ENCODE data around the gene FXYD1.
"Not testable (repeated sequence)": the region's sequence is repeated elsewhere in the genome, so short reads cannot be mapped to it uniquely, and the experiment has no call there.

Gene FXYD1

DNA sequence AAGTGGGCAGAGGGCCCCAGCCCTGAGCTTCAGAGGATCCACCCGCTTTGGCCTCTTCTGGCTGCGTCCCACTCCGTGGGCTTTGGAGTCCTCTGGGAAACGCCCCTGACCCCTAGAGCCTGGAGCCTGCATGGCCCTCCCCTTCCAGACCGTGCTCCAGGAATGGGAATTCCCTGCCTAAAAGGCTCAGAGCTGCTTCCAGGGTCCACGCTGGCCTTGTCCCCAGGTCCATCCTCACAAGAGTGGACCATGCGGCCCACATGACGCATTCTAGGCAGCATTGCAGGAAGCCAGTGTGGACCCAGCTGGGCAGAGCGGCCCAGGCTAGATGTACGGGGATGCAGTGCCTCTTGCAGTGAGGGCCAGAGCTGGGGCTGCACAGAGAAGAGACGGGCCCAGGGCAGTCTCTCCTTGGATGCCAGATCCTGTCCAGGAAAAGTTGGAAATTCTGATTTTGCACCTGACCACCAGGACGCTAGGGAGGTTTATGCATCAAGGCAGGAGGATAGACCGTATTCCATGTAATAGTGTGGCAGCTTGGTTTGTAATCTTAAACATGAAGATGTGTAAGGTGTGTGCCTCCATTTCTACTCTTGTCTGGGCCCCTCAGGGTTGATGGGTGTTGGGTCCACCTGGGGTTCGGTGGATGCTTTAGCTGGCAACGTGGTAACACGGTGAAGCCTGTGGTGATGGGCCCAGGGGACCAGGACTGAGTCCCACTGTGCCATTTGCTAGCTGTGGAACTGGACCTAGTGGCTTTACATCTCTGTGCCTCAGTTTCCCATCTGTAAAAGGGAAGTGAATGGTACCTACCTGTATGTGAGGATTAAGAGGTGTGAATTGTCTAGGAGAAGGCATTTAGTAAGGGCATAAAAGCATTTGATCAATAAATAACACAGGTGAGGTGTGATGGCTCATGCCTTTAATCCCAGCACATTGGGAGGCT, 37.8 kb upstream of the FXYD1 start:
- TF ChIP-seq POLR2AphosphoS5 (IDR thresholded peaks at IDR 0.05; ENCODE audit: low read depth, low read length) (no peak), POLR2A (IDR thresholded peaks at IDR 0.05; ENCODE audit: low read depth, low read length) (no peak), TAF1 (IDR thresholded peaks at IDR 0.05; ENCODE audit: borderline replicate concordance, low read depth, low read length) (no peak)
- no peak for DNase-seq (ENCODE audit: insufficient read length)
- FAIRE-seq = no peak

DNA sequence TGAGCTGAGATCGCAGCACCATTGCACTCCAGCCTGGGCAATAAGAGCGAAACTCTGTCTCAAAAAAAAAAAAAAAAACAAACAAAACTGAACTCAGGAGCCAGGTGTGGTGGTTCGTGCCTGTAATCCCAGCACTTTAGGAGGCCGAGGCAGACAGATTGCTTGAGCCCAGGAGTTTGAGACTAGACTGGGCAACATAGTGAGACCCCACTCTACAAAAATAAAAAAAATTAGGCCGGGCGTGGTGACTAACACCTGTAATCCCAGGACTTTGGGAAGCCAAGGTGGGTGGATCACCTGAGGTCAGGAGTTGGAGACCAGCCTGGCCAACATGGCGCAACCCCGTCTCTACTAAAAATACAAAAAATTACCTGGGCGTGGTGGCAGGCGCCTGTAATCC, 36.7 kb upstream of the FXYD1 start:
- FAIRE-seq; DNase-seq (ENCODE audit: insufficient read length): not testable (repeated sequence)

DNA sequence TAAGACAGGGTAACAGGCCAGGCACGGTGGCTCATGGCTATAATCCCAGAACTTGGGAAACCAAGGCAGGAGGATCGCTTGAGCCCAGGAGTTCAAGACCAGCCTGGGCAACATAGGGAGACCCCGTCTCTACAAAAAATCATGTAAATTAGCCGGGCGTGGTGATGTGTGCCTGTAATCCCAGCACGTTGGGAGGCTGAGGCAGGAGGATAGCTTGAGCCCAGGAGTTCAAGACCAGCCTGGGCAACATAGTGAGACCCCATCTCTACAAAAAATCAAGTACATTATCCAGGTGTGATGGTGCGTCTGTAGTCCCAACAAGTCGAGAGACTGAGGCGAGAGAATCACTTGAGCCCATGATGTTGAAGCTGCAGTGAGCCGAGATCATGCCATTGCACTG, 35.0 kb upstream of the FXYD1 start:
- DNase-seq (ENCODE audit: insufficient read length); FAIRE-seq: not testable (repeated sequence)

DNA sequence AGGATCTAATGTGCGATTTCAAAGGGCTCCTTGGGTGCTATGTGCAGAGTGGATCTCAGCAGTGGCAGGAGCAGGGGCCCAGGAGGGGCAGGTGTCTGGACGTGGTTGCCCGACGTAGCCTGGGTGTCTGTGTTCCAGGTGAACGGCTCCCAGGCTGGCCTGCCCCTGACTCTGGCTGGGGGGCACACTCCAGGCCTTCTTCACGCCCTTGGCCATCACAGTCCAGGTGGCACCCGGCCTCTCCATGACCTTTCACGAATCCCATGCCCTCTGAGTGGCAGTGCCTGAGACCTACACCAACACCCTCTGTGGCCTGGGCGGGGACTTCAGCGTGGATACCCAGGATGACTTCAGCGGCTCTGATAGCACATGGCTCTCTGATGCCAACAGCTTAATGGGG, 34.3 kb upstream of the FXYD1 start:
- no peak for DNase-seq (ENCODE audit: insufficient read length)
- FAIRE-seq = no peak

DNA sequence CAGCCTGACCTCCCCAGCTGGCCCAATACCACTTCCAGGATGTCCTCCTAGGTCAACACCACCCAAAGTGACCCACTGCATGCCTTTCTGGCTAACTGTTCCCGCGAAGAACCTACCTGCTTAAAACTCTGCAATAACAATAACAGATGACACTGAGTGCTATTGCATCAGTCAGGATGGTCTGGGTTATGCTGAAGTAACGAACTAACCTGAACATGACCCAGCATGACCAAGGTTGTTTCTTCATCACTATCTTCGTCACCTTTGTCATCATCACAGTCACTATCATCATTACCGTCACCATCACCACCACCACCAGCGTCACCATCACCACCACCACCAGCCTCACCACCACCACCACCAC, 33.6 kb upstream of the FXYD1 start:
- DNase-seq (ENCODE audit: insufficient read length) (no peak), FAIRE-seq (no peak)
- TF ChIP-seq POLR2A (IDR thresholded peaks at IDR 0.05; ENCODE audit: low read depth, low read length) (no peak), POLR2AphosphoS5 (IDR thresholded peaks at IDR 0.05; ENCODE audit: low read depth, low read length) (no peak), TAF1 (IDR thresholded peaks at IDR 0.05; ENCODE audit: borderline replicate concordance, low read depth, low read length) (no peak)

More for the DNA sequence above, 34.3 kb upstream of the FXYD1 start:
- no peak for TF ChIP-seq TAF1 (IDR thresholded peaks at IDR 0.05; ENCODE audit: borderline replicate concordance, low read depth, low read length)
- no peak for TF ChIP-seq POLR2AphosphoS5 (IDR thresholded peaks at IDR 0.05; ENCODE audit: low read depth, low read length)
- TF ChIP-seq POLR2A (IDR thresholded peaks at IDR 0.05; ENCODE audit: low read depth, low read length) = no peak

DNA sequence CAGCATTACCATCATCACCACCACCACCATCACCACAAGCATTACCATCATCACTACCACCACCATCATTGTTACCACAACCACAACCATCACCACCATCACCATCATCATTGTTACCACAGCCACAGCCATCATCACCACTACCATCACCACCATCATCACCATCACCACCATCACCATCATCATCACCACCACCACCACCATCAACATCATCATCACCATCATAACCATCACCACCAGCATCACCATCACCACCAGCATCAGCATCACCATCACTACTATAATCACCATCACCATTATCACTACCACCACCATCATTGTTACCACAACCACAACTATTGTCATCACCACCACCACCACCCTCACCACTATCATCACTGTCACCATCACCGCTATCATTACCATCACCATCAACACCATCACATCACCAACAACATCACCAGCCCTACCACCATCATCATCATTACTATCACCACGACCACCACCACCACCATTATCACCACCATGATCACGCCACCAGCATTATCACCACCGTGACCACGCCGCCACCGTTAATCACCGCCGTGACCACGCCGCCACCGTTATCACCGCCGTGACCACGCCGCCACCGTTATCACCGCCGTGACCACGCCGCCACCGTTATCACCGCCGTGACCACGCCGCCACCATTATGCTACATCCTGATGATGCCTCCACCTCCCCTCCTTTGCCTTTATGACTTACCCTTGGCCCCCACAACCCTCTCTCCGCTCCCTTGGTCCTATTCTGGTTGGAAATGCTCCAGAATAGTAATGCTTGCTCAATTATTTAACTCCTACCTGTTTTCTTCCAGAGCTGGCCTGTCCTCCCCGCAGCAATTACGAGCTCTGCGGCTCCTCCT, 33.0 kb upstream of the FXYD1 start:
- DNase-seq (ENCODE audit: insufficient read length) (no peak), FAIRE-seq (peak; percentile 27)
- TF ChIP-seq TAF1 (IDR thresholded peaks at IDR 0.05; ENCODE audit: borderline replicate concordance, low read depth, low read length) (no peak), POLR2A (IDR thresholded peaks at IDR 0.05; ENCODE audit: low read depth, low read length) (no peak), POLR2AphosphoS5 (IDR thresholded peaks at IDR 0.05; ENCODE audit: low read depth, low read length) (no peak)

DNA sequence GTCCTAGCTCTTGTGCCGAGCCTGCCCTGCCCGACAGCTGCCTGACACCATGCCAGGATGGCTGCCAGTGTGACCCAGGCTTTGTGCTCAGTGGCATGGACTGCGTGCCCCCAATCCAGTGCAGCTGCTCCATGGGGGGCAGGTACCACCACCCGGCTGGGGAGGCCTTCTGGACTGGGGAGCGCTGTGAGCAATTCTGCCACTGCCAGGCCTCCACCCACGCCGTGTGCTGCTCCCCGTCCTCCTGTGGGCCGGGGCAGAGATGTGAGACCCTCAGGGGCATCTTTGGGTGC, 32.4 kb upstream of the FXYD1 start:
- DNase-seq (ENCODE audit: insufficient read length) = no peak
- no peak for FAIRE-seq
- TF ChIP-seq POLR2AphosphoS5 (IDR thresholded peaks at IDR 0.05; ENCODE audit: low read depth, low read length) (no peak), POLR2A (IDR thresholded peaks at IDR 0.05; ENCODE audit: low read depth, low read length) (no peak), TAF1 (IDR thresholded peaks at IDR 0.05; ENCODE audit: borderline replicate concordance, low read depth, low read length) (no peak)

DNA sequence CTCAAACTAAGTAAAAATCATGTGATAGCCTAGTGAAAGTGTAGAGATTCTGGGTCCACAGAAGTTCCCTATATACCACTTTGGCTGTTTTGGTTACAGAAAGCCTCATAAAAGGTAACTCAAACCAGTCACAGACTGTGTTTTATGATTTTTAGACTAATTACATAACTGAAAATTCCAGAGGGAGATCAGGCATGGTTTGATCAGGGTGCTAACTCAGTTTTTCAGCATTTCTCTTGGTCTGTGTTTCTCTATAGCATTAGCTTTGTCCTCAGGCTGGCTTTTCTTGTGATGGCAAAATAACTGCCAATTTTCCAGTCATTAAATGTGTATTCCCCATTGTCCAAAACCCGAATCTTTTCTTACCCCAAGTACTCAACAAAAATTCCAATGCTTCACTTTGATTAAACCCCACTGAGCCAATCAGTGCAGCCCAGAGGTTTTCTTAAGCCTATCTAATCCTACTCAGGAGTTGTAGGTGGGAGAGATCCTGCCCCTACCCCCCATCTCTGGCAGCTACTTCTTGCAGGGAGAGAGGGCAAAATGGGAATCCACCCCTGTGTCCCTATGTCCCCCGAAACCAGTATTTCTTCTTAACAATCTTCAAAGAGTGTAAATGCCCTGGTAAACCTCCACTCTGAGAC, 31.6 kb upstream of the FXYD1 start:
- DNase-seq (ENCODE audit: insufficient read length) (no peak), FAIRE-seq (no peak)
- no peak for TF ChIP-seq TAF1 (IDR thresholded peaks at IDR 0.05; ENCODE audit: borderline replicate concordance, low read depth, low read length)
- TF ChIP-seq POLR2A (IDR thresholded peaks at IDR 0.05; ENCODE audit: low read depth, low read length) = no peak
- TF ChIP-seq POLR2AphosphoS5 (IDR thresholded peaks at IDR 0.05; ENCODE audit: low read depth, low read length) = no peak

DNA sequence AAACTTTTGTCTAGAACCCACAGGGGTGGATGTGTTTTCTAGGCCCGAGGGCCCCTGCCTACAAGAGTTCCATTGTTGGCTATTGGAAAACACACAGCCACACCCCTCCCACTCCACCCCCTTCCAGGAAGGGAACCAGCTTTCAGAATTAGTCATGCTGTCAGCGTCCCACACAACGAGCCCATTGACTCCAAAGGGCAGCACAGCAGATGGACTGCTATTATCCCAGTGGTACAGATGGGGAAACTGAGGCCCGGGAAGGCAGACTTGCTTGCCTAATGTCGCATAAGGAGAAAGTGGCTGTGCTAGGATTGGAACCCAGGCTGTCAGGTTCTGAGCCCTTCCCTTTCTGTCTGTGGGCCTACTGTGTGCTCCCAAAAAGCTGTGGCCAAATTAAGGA, 31.1 kb upstream of the FXYD1 start:
- DNase-seq (ENCODE audit: insufficient read length) = no peak
- no peak for FAIRE-seq
- no peak for TF ChIP-seq POLR2AphosphoS5 (IDR thresholded peaks at IDR 0.05; ENCODE audit: low read depth, low read length)
- no peak for TF ChIP-seq TAF1 (IDR thresholded peaks at IDR 0.05; ENCODE audit: borderline replicate concordance, low read depth, low read length)
- no peak for TF ChIP-seq POLR2A (IDR thresholded peaks at IDR 0.05; ENCODE audit: low read depth, low read length)

DNA sequence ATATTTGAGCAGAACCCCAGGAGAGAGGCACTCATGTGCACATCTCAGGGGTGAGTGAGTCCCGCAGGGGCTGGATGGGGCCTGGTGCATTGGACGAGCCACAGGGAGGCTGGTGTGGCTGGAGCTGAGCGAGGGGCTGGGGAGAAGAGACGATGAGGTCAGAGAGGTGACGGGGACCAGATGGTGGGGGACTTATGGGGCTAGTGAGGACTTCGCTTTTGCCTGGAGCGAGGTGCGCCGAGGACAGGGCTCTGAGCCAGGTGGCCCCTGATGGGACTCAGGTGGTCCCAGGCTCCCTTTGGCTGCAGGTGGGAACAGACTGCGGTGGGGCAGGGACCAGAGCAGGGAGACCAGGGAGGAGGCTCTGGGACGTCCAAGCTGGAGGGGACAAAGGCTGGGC, 29.9 kb upstream of the FXYD1 start:
- FAIRE-seq (no peak), DNase-seq (ENCODE audit: insufficient read length) (no peak)
- no peak for TF ChIP-seq POLR2A (IDR thresholded peaks at IDR 0.05; ENCODE audit: low read depth, low read length)

DNA sequence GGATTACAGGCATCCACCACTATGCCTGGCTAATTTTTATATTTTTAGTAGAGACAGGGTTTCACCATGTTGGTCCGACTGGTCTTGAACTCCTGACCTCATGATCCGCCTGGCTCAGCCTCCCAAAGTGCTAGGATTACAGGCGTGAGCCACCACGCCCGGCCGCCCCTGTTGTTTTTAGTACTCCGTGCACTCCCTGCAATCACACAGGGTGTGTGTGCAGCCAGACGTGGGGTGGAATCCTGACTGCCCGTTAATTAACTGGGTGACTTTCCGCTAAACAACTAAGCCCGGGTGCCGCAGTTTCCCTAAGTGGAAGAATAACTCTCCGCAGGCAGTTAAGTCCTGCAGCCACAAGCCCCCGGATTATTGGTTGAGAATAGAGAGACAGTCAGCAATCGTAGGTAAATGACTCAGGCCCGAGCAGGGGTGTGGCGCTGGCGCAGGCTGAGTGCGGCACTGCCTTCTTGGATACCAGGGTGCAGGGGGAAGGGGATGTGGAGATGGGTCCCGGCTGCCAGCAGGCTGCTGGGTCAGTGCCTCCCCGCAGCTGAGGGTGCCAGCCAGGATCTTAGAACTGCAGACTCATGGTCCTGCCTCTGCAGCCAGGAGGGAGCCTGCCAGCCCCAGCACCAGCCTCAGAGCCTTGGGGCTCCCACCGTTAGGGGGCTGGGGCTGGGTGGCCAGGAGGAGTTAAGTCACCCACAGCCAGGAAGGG, 29.1 kb upstream of the FXYD1 start:
- FAIRE-seq = no peak
- no peak for TF ChIP-seq TAF1 (IDR thresholded peaks at IDR 0.05; ENCODE audit: borderline replicate concordance, low read depth, low read length)
- TF ChIP-seq POLR2AphosphoS5 (IDR thresholded peaks at IDR 0.05; ENCODE audit: low read depth, low read length) = no peak
- TF ChIP-seq POLR2A (IDR thresholded peaks at IDR 0.05; ENCODE audit: low read depth, low read length) = no peak
- no peak for DNase-seq (ENCODE audit: insufficient read length)

Data from GM12892 (cell line).